ENCODE data around the gene BFSP1.

The BFSP1 gene

DNA sequence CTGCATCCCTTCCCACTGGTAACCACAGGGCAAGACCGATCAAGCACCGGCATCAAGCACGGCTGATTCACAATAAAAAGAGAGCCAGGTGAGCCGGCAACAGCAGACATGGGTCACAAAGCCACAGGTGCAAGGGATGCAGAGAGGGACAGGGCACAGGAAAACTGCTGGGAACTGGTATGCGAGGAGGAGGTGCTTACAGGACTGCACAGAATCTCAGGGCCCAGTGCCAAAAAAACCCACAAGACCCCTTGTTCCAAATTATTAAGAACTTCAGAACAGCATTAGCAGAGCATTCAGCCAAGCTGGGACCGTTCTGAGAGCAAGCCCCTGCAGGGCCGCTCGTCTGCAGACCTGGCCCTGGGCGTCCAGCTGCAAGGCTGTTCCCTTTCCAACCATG lies 35.4 kb downstream of the BFSP1 start:
- H3K9me3 ChIP-seq: no peaks in the 10 kb centered on the region
- DNase-seq: no peak
- H3K4me3 ChIP-seq (ENCODE audit: low read depth, low read length): no peak overlapping the region
- no peak for TF ChIP-seq CTCF (IDR thresholded peaks at IDR 0.05; ENCODE audit: low read depth, low read length)
- H3K27me3 ChIP-seq: peaks cover 17% of the 10 kb centered on the region
- no peaks in the 10 kb centered on the region for H3K36me3 ChIP-seq
- no peaks in the 10 kb centered on the region for H3K4me1 ChIP-seq

- Histone ChIP-seq H3K4me1 (no peaks in the 10 kb centered on the region), H3K9me3 (no peaks in the 10 kb centered on the region), H3K27me3 (peaks cover 10% of the 10 kb centered on the region), H3K4me3 (ENCODE audit: low read depth, low read length) (no peak overlapping the region), H3K36me3 (no peaks in the 10 kb centered on the region)
- no peak for TF ChIP-seq CTCF (IDR thresholded peaks at IDR 0.05; ENCODE audit: low read depth, low read length)
- no peak for DNase-seq
Observed at GRCh38 chr20:17494201-17494600, 37.0 kb downstream of the BFSP1 start.

GRCh38 chr20:17493173-17493572 lies 38.0 kb downstream of the BFSP1 start:
- H3K27me3 ChIP-seq: peaks cover 10% of the 10 kb centered on the region
- no peak overlapping the region for H3K4me3 ChIP-seq (ENCODE audit: low read depth, low read length)
- DNase-seq: no peak
- H3K4me1 ChIP-seq: no peaks in the 10 kb centered on the region
- no peaks in the 10 kb centered on the region for H3K9me3 ChIP-seq
- TF ChIP-seq CTCF (IDR thresholded peaks at IDR 0.05; ENCODE audit: low read depth, low read length): no peak
- H3K36me3 ChIP-seq: no peaks in the 10 kb centered on the region

DNA sequence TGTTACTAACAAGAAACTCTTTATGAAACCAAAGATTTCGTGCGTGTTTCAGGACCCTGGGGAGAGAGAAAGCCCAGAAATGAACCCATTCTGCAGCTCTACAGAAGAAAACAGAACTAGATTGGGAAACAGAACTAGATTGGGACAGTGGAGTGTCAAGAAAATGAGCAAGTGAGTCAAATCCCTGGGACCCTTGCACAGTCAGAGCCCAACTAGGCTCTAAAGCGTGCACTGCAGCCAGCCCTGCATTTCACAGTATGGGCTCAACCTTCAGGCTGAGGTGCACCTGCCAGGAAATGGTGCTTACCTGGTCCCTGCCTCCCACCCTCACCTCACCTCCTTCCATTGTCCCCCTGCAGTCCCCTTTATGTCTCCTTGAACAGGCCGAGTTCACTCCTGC lies 39.7 kb downstream of the BFSP1 start:
- no peak for TF ChIP-seq CTCF (IDR thresholded peaks at IDR 0.05; ENCODE audit: low read depth, low read length)
- H3K4me1 ChIP-seq: no peaks in the 10 kb centered on the region
- H3K36me3 ChIP-seq: no peaks in the 10 kb centered on the region
- H3K27me3 ChIP-seq: peaks cover 17% of the 10 kb centered on the region
- no peak overlapping the region for H3K4me3 ChIP-seq (ENCODE audit: low read depth, low read length)
- no peaks in the 10 kb centered on the region for H3K9me3 ChIP-seq
- no peak for DNase-seq

DNA sequence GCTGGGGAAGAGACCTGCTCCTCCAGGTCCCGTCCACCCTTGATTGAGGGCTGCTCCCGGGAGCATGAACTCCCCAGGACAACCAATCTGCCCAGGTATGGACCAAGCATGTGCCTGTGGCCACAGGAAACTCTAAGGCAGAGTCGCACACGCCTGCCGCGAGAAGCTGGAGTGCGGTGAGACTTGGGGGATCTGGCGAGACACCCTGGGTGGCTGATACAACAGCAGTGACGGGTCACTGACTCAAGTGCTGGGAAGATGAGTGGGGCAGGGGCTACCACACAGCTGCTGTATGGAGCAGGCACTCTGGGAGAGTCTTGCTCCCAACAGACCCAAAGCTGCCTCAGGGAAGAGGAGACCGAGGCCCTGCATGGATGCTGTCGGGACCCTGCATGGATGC lies 40.1 kb downstream of the BFSP1 start:
- no peak for DNase-seq
- Histone ChIP-seq H3K36me3 (no peaks in the 10 kb centered on the region), H3K4me3 (ENCODE audit: low read depth, low read length) (no peak overlapping the region), H3K4me1 (no peaks in the 10 kb centered on the region), H3K27me3 (peaks cover 13% of the 10 kb centered on the region), H3K9me3 (no peaks in the 10 kb centered on the region)
- TF ChIP-seq CTCF (IDR thresholded peaks at IDR 0.05; ENCODE audit: low read depth, low read length): no peak

DNA sequence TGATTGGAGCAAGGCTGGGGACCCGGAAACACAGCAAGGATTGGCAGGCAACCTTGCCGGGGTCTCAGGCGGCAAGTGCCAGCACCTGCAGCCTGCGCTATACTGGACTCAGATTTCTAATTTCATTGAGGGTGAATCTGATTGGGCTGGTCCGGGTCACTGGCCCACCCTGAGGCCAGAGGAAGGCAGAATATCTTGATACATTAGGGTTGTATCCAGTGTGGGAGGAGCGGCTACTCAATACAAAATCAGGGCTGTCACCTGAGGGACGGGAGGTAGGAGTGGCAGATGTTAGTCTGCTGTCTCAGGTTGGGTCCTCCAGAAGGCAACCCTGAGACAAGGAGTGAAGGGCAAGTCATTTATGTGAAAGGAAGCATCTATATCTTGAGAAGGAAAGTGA lies 40.7 kb downstream of the BFSP1 start:
- DNase-seq: no peak
- no peaks in the 10 kb centered on the region for H3K4me1 ChIP-seq
- no peak for TF ChIP-seq CTCF (IDR thresholded peaks at IDR 0.05; ENCODE audit: low read depth, low read length)
- no peak overlapping the region for H3K4me3 ChIP-seq (ENCODE audit: low read depth, low read length)
- peaks cover 11% of the 10 kb centered on the region for H3K27me3 ChIP-seq
- no peaks in the 10 kb centered on the region for H3K9me3 ChIP-seq
- H3K36me3 ChIP-seq: no peaks in the 10 kb centered on the region
